K562 treated with DMSO at 1 percent for 24 hours (cell line): ENCODE results near the gene TUG1. TPM values are rescaled to one million over a fixed set of nuclear protein-coding genes. Genes with fewer than 3 reads are reported as not detected.

Experiments
- total RNA-seq: library from RNA; unstranded; fragments of 300-600 nt; gene quantifications from 2 replicates; pipeline ENCODE4 v1.2.3, GENCODE V29; 2022; ENCODE audit warnings: low read depth; ENCODE audit not compliant: insufficient read depth

Gene TUG1
- total RNA-seq: 27.6 and 32.9 TPM in 2 replicates

DNA sequence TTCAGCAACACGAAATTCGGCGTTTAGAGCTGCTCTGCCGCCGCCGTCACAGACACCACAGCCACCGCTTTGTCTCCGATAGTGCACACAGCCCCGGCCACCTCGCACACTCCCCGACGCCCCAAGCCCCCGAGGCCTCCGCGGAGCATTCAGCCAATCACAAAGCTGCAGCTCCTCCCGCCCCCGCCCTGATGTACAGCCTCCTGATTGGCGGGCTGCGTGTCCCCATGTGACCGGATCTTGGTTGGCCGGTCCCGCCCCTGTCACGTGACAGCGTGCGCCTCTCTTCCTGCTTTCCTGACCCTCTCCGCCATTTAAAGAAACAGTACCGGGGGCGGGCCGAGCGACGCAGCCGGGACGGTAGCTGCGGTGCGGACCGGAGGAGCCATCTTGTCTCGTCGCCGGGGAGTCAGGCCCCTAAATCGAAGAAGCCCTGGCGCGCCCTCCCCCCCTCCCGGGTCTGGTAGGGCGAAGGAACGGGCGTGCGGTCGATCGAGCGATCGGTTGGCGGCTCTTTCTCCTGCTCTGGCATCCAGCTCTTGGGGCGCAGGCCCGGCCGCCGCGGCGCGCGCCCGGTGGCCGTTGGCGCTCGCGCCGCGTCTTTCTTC is at the start of gene TUG1:
Gene TUG1, plus strand, starts transcription at position 342 of the 608 bp plus-strand sequence.

GRCh38 chr22:30968015-30968923 is 796 bp upstream of the TUG1 start, which contains the start of gene MORC2:
Gene MORC2, minus strand, starts transcription at chr22:30968774. Its CDS starts 885 bp downstream, at chr22:30967889.

Other genes starting within 250 kb of the TUG1 start
- 17.2 and 17.7 TPM in 2 replicates for gene MORC2, start 491 bp upstream of the TUG1 start, total RNA-seq
- 52.4 and 56.4 TPM in 2 replicates for gene SMTN, start 112.1 kb downstream of the TUG1 start, total RNA-seq
- gene SELENOM, start 138.3 kb downstream of the TUG1 start, total RNA-seq: 86.9 and 99.0 TPM in 2 replicates
- gene INPP5J, start 153.7 kb downstream of the TUG1 start, total RNA-seq: 31.1 and 33.3 TPM in 2 replicates
- 0.45 and 0.64 TPM in 2 replicates for gene PLA2G3, start 171.2 kb downstream of the TUG1 start, total RNA-seq
- gene RNF185, start 190.9 kb downstream of the TUG1 start, total RNA-seq: 16.7 and 17.6 TPM in 2 replicates
- 11.4 and 12.0 TPM in 2 replicates for gene LIMK2, start 243.0 kb downstream of the TUG1 start, total RNA-seq